ENCODE measurements around the gene TMX2. TPM values are rescaled to one million over a fixed set of nuclear protein-coding genes. Genes with fewer than 3 reads are reported as not detected.
"Not testable (repeated sequence)": the region's sequence is repeated elsewhere in the genome, so short reads cannot be mapped to it uniquely, and the experiment has no call there.

Gene TMX2
- total RNA-seq, 1 donor from 2014 or later = 56.9 TPM

DNA sequence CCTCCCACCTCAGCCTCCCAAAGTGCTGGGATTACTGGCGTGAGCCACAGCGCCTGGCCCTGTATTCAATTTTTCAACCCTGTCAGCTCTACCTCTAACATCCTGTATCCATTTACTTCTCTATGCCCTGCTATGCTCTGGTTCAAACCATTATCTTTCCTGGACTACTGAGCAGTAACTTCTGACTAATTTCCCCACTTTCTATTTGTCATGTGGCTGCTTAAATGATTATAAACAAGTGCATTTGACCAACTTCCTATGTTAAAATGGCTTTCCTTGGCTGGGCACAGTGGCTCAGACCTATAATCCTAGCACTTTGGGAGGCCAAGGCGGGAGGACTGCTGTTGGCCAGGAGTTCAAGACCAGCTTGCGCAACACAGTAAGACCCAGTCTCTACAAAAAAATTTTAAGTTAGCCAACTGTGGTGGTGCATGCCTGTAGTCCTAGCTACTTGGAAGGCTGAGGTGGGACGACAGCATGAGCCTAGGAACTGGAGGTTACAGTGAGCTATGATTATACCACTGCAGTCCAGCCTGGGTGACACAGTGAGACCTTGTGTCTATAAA lies 2.5 kb upstream of the TMX2 start:
- intact Hi-C loops (cut with DNase I) = loop anchor here (5.0 kb wide), 1 partner anchor 867 kb away; the partner anchor contains the start of genes LPXN and ZFP91
- DNase-seq (ENCODE audit: missing footprints) (no peak), ATAC-seq (no peak)

DNA sequence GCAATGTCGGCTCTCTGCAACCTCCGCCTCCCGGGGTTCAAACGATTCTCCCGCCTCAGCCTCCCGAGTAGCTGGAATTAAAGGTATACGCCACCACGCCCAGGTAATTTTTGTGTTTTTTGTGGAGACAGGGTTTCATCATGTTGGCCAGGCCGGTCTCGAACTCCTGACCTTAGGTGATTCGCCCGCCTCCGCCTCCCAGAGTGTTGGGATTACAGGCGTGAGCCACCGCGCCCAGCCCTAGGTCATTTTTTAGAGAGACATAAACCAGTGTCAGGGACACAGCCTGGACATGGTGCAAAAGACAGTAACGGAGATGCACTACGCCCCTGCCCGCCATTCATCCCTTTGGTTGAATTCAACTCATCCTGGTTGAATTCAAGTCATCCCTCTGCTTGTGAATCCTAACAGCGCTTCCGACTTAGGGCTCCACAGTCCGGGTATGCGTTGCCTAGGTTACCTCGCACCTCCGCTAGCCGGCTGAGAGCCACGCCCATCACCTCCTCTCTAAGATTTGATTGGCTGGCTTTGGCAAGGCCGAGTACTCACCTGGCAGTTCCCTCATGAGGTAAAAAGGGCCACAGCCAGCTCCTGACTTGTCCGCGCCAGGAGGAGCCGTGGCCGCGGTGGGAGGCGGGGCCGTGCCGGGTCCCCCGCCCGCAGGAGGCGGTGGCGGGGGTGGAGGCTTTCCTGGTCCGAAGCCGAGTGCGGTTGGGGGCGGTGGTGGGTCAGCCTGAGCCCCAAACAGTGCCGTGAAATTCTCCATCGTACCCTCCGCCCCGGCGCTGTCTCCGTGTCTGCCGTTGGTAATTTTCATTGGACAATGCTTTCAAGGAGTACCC lies 758 bp upstream of the TMX2 start, which contains the start of gene MED19:
TSS of gene MED19 (minus strand) at position 802 of the 842 bp plus-strand sequence. CDS start at position 766, 36 bp downstream.
- intact Hi-C loops (cut with DNase I) = loop anchor here (2.0 to 5.0 kb wide), 3 partner anchors 29 to 866 kb away; partner anchors contain the start of genes LPXN, SELENOH and ZFP91
- DNase-seq (ENCODE audit: missing footprints) (peak; percentile 91), ATAC-seq (no peak)

DNA sequence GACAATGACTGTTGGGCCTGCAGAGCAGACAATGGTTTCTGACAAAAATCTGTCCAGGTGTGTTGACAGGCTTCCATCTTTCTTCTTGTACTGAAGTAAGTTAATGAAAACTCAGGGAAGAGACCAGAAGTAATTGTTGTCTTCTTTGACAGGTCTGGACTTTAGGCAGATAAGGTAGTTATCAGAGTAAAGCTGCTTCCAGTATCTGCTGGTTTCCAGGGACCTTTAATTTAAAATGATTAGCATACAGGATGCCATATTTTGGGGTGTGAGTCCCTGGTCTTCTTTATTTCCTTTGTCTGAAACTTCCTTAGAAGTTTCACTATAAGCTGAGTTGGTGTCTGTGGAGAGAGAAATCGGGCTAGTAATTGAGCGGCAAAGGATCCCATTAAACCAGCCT lies 1.4 kb downstream of the TMX2 start:
- ATAC-seq = no peak
- DNase-seq (ENCODE audit: missing footprints) = no peak
- intact Hi-C loops (cut with DNase I) = loop anchor here (2.0 to 5.0 kb wide), 3 partner anchors 27 to 863 kb away; partner anchors contain the start of genes LPXN, SELENOH and ZFP91

DNA sequence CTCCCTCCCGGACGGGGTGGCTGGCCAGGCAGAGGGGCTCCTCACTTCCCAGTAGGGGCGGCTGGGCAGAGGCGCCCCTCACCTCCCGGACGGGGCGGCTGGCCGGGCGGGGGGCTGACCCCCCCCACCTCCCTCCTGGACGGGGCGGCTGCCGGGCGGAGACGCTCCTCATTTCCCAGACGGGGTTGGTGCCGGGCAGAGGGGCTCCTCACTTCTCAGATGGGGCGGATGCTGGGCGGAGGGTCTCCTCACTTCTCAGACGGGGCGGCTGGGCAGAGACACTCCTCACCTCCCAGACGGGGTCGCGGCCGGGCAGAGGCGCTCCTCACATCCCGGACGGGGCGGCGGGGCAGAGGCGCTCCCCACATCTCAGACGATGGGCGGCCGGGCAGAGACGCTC lies 4.3 kb downstream of the TMX2 start:
- DNase-seq (ENCODE audit: missing footprints); intact Hi-C loops (cut with DNase I); ATAC-seq: not testable (repeated sequence)

DNA sequence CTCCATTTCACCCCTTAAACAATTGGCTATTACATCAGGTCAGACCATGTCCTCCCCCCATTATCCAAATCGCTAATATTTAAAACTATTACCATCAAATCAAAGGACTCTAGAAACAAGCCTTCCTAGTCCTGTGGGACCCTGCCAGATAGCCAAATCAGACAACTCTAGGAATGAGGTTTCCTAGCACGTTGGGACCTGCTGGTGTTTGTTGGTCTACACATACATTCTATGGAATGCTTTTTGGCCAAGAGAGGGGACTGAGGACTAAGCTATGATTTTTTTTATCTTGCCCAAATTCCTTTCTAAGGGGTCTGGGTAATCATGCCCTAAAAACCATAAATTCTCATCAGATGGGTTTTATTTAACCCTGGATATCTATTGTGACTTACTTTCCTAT lies 14.8 kb downstream of the TMX2 start:
- ATAC-seq (no peak), DNase-seq (ENCODE audit: missing footprints) (no peak)
- intact Hi-C loops (cut with DNase I) = no loop called here

DNA sequence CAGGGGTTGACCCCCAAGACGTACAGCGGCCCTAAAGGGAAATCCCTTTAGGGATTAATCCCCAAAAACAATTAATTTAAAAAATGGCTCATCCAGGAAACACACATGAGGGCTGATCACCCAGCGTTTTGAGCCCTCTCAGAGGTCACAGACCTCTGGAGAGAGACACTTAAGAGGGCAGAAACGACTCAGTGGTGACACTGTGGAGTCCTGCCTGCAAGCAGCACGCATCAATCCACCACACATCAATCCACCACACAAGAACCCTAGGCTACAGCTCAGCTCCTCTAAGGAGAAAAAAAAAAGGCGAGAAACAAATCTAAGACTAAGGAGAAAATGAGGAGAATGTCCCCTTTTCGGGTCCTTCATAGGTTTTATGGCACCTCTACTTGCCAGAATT lies 16.4 kb downstream of the TMX2 start:
- DNase-seq (ENCODE audit: missing footprints) = no peak
- no peak for ATAC-seq
- intact Hi-C loops (cut with DNase I) = no loop called here

DNA sequence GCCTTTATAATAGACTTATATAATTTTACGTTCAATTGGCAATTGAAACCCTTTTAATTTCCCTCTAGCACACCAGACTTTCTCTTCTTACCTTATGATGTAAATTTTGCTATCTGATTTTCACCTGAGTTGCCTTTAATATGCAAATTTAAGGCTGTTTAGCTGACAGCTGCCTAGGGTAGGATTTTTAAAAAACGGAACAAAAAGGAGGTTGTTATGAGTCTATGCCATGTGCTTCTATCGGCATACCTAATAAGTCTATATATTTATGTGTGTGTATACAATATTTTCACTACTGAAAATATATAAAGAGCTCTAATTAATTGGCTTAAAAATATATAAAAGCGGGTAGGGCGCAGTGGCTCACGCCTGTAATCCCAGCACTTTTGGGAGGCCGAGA lies 17.1 kb downstream of the TMX2 start:
- no peak for DNase-seq (ENCODE audit: missing footprints)
- intact Hi-C loops (cut with DNase I) = no loop called here
- ATAC-seq = no peak

DNA sequence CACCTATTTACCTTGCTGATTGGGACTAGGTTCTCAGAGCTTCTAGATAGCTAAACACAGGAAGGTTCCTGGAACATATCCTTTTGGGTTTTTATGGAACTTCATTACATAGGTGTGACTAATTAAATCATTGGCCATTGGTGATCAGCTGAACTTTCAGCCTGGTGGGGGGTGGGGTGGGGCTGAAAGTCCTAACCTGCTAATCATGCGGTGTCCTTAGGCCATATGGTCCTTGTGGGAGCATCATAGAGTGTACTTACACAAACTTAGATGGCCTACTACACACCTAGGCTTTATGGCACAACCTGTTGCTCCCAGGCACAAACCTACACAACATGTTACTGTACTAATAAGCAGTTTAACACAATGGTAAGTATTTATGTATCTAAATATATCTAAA lies 20.3 kb downstream of the TMX2 start:
- intact Hi-C loops (cut with DNase I) = no loop called here
- DNase-seq (ENCODE audit: missing footprints) (no peak), ATAC-seq (no peak)

DNA sequence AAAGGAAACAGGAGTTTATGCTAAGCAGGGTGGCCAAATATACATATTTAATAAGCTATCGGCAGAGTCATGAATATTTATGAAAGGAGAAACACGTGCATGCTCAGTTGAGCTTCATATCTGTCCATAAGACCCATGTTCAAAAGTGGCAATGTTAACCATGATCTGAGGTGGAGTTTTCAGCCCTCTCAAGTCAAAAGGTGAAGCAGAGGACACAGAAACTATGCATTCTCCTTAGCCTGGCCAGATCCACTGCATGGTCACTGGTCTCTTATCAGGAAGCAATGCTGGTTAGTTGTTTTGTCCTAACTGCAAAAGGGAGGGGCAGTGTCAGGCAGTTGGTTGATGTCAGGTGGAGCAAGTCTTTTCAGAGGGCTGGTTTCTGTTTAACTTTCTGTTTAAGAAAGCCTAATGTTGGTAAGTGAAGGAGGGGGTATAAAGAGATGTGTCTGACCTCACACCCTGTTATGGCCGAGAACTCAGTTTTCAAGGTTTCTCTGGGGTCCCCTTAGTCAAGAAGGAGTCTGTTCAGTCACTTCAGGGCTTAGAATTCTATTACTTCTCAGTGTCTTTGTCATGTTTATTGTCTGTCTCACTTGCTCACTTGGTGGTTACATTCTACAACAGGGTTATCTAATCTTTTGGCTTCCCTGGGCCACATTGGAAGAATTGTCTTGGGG lies 23.4 kb downstream of the TMX2 start:
- peak; percentile 49 for ATAC-seq

DNA sequence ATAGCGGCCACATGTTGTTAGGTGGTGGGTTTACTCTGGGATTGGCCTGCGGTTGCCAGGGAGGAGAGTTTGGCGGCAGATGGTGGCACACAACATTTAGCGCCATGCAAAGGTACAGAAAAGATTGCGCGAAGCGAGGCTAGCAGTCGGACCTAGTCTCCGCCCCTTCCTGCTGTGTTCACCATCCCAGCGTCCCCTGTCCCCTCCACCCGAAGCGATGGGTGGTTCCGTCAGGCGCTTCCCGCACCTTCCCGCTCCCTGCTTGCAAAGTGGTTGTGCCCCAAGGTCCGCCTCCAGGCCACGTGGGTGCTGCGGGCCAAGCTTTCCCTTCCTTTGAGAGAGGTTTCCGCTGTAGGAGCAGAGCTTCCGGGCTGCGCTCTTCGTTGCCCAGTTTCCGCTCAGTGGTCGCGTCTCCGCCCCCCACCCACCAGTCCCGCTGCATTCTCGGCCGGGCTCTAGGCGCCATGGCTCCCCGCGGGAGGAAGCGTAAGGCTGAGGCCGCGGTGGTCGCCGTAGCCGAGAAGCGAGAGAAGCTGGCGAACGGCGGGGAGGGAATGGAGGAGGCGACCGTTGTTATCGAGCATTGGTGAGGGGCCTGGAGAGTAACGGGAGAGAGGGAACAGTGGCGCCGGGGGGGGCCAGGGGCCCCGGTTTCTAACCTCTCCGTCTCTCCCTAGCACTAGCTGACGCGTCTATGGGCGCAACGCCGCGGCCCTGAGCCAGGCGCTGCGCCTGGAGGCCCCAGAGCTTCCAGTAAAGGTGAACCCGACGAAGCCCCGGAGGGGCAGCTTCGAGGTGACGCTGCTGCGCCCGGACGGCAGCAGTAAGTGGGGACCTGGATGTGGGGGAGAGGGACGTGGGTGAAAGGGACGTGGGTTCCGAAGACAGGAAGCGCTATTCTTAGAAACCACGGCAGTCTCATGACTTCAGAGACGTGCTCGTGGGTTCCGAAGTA lies 29.0 kb downstream of the TMX2 start, which contains the start of gene SELENOH:
TSS of gene SELENOH (plus strand) at position 360 of the 955 bp plus-strand sequence. CDS start at position 465, 105 bp downstream.
- intact Hi-C loops (cut with DNase I) = loop anchor here (2.0 to 10.0 kb wide), 2 partner anchors 29 to 773 kb away; partner anchors contain the start of genes MED19 and TMX2
- ATAC-seq = peak; percentile 99
- DNase-seq (ENCODE audit: missing footprints) = peak; percentile 96

More for the DNA sequence above, 23.4 kb downstream of the TMX2 start:
- no peak for DNase-seq (ENCODE audit: missing footprints)
- intact Hi-C loops (cut with DNase I) = no loop called here

DNA sequence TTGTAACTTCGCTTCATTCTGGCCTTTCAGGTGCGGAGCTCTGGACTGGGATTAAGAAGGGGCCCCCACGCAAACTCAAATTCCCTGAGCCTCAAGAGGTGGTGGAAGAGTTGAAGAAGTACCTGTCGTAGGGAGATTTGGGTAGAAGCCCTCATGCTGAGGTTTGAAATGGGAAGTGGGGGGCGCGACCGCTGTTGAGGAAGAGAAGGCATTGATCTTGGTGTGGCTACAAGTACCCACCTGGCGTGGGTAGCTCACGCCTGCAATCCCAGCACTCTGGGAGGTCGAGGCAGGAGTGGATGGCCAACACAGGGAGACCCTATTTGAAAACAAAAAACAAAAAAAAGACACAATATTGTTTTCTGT lies 29.7 kb downstream of the TMX2 start:
- intact Hi-C loops (cut with DNase I) = loop anchor here (10.0 kb wide), 1 partner anchor 773 kb away; no protein-coding TSS in a partner anchor
- no peak for DNase-seq (ENCODE audit: missing footprints)
- no peak for ATAC-seq

DNA sequence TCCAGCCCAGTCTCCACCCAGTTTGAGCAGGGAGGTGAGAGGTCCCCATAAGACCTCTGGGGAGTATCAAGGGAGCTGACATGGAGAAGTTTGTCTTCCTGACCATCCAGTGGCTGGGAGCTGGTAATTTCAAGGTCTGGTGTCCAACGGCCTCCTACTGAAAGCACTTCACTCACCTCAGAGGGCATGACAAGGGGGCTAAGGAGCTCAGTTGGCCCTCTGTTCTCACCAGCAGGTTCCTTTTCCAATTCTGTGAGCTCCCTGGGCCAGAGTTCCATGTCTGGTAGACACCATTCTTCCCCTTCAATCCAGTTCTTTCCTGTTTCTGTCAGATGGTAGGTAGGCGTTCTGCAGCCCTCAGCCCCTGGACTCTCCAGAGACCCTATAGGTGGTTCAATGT lies 32.0 kb downstream of the TMX2 start:
- intact Hi-C loops (cut with DNase I) = loop anchor here (10.0 kb wide), 1 partner anchor 770 kb away; no protein-coding TSS in a partner anchor
- ATAC-seq (no peak), DNase-seq (ENCODE audit: missing footprints) (no peak)

DNA sequence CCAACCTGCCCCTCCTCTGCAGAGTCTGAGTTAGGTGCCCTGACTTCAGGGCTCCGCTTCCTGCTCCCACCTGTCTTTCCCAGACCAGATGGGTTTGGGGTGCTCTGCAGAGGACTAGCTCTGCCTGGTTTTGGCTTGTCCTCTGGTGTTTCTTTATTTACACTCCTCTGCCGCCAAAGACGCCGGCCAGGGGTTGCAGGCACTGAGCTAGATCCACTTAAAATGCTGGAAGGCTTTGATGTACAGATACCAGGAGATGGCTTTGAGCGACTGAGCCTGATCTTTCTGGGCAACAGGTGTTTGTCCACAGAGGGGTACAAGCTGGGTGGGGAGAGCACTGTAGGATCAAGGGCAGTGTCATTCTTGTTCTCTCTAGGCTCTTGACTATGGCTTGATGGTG lies 32.8 kb downstream of the TMX2 start:
- no peak for ATAC-seq
- DNase-seq (ENCODE audit: missing footprints) = no peak
- intact Hi-C loops (cut with DNase I) = loop anchor here (10.0 kb wide), 1 partner anchor 770 kb away; no protein-coding TSS in a partner anchor

DNA sequence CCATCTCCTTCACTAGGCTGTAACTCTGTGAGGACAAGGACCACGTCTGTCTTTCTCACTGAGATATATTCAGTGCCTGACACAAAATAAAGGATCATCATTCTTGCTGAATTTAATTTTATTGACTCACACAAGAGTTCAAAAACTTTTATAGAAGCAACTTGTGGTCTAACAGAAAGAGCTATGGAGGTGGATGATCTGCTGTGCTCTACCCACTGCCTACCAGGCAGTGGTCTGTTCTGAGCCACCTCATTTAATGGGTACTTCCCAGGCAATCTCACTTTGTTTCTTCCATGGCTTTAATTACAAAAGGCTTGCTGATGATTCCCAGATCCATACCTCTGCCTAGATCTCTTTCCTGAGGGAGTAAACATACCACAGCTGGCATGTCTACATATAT lies 34.5 kb downstream of the TMX2 start:
- DNase-seq (ENCODE audit: missing footprints) (no peak), ATAC-seq (no peak)
- intact Hi-C loops (cut with DNase I) = loop anchor here (10.0 kb wide), 1 partner anchor 768 kb away; no protein-coding TSS in a partner anchor

DNA sequence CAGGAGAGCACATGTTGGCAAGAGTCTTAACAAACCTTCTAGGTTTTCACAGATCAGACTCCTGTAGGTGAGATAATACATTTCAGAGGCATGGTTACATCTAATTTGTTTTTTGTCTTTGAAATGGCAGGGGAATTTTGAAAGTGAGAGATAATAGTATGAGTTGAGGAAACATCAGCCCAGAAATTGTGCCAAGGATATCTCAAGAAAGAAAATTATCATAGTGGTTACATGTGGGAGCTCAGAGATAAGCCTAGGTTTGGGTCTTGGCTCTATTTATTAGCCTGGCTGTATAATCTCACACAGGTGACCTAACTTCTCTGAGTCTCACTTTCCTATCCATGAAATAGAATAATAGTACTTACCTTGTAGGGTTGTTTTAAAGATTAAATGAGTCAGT lies 38.8 kb downstream of the TMX2 start:
- ATAC-seq (no peak), DNase-seq (ENCODE audit: missing footprints) (no peak)
- intact Hi-C loops (cut with DNase I) = loop anchor here (2.0 kb wide), 1 partner anchor 50 kb away; no protein-coding TSS in a partner anchor

DNA sequence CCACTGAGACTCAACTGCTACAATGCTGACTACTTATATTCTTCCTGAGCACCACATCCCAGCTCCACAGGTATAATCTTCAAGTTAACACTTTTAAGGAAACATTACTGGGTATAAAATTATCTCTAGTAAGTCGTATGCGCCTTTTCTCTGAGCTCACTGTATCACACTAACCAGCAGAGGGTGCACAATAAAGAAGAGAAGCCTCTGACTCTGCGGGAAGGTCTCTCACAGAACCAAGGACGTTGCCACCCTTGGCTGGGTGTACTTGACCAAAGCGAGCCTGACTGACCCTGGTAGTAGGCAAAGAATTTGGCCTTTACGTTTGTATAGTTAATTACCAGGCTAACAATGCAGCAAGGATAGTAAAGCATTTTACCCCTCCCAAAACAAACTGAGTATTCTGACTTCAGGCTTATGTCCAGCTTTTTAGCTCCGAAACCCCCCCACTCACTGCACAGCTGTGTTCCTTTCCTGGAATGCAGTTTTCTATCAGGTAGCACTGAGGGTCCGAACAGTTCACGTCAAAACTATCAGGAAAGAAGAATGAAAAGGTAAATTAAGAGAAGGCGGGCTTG lies 39.4 kb downstream of the TMX2 start, which contains the start of gene BTBD18:
TSS of gene BTBD18 (minus strand) at position 144 of the 578 bp plus-strand sequence. CDS start 631 bp downstream, outside the sequence.
- intact Hi-C loops (cut with DNase I) = loop anchor here (2.0 kb wide), 1 partner anchor 49 kb away; no protein-coding TSS in a partner anchor
- ATAC-seq = peak; percentile 81
- DNase-seq (ENCODE audit: missing footprints) = no peak

DNA sequence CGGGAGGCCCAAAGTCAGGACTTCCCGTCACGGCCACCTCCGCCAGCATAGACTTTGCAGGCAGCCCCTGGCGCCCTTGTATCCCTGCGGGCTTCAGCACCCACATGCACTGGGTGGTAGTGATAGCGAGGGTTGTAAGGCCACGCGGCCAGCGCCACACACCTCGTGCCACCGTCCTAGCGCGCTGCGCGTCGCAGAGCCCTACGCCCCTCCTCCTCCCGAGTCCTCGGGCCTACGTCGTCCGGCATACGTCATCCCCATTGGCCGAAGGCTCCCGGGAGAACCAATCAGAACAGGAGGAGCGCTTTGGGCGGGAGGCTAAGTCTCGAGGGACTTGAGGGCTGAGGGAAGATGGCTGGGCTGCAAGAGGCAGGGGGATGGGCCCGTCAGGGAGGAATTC lies 40.6 kb downstream of the TMX2 start:
- DNase-seq (ENCODE audit: missing footprints) (no peak), ATAC-seq (no peak)
- intact Hi-C loops (cut with DNase I) = no loop called here

Measured in Right ventricle myocardium inferior (tissue), 1 donor.